ENCODE data around the gene FAM72A.
"Not testable (repeated sequence)": the region's sequence is repeated elsewhere in the genome, so short reads cannot be mapped to it uniquely, and the experiment has no call there.

FAM72A gene

GRCh38 chr1:206202789-206203363, at the start of gene FAM72A:
Gene FAM72A, minus strand, starts transcription at chr1:206202839. Its CDS starts 814 bp downstream, at chr1:206202025.
- DNase-seq (ENCODE audit: low spot score) = peak; percentile 100

GRCh38 chr1:206250953-206251681, 48.5 kb upstream of the FAM72A start:
- not testable (repeated sequence) for DNase-seq (ENCODE audit: low spot score)

GRCh38 chr1:206246129-206246886, 43.7 kb upstream of the FAM72A start:
- not testable (repeated sequence) for DNase-seq (ENCODE audit: low spot score)

- DNase-seq (ENCODE audit: low spot score) = not testable (repeated sequence)
Observed at GRCh38 chr1:206245479-206245878, 42.8 kb upstream of the FAM72A start.

GRCh38 chr1:206243335-206243734, 40.7 kb upstream of the FAM72A start:
- DNase-seq (ENCODE audit: low spot score) = peak; percentile 68

- peak; percentile 8 for DNase-seq (ENCODE audit: low spot score)
Observed at GRCh38 chr1:206240288-206240687, 37.6 kb upstream of the FAM72A start.

GRCh38 chr1:206235190-206235589, 32.6 kb upstream of the FAM72A start:
- DNase-seq (ENCODE audit: low spot score) = not testable (repeated sequence)

GRCh38 chr1:206234189-206234916, 31.7 kb upstream of the FAM72A start:
- DNase-seq (ENCODE audit: low spot score) = not testable (repeated sequence)

GRCh38 chr1:206232970-206233645, 30.5 kb upstream of the FAM72A start:
- not testable (repeated sequence) for DNase-seq (ENCODE audit: low spot score)

- not testable (repeated sequence) for DNase-seq (ENCODE audit: low spot score)
Observed at GRCh38 chr1:206231989-206232388, 29.4 kb upstream of the FAM72A start.

- not testable (repeated sequence) for DNase-seq (ENCODE audit: low spot score)
Observed at GRCh38 chr1:206229286-206229685, 26.6 kb upstream of the FAM72A start.

- not testable (repeated sequence) for DNase-seq (ENCODE audit: low spot score)
Observed at GRCh38 chr1:206226886-206227285, 24.2 kb upstream of the FAM72A start.

- not testable (repeated sequence) for DNase-seq (ENCODE audit: low spot score)
Observed at GRCh38 chr1:206225386-206225785, 22.7 kb upstream of the FAM72A start.

GRCh38 chr1:206224190-206224776, 21.6 kb upstream of the FAM72A start:
- DNase-seq (ENCODE audit: low spot score) = not testable (repeated sequence)

GRCh38 chr1:206221585-206221984, 18.9 kb upstream of the FAM72A start:
- not testable (repeated sequence) for DNase-seq (ENCODE audit: low spot score)

- DNase-seq (ENCODE audit: low spot score) = not testable (repeated sequence)
Observed at GRCh38 chr1:206220332-206221000, 17.8 kb upstream of the FAM72A start.

- DNase-seq (ENCODE audit: low spot score) = not testable (repeated sequence)
Observed at GRCh38 chr1:206219514-206220331, 17.1 kb upstream of the FAM72A start.

- DNase-seq (ENCODE audit: low spot score) = not testable (repeated sequence)
Observed at GRCh38 chr1:206218765-206219164, 16.1 kb upstream of the FAM72A start.

- DNase-seq (ENCODE audit: low spot score) = not testable (repeated sequence)
Observed at GRCh38 chr1:206218285-206218684, 15.6 kb upstream of the FAM72A start.
